GM19395 (cell line): ENCODE data around the gene ITGB3.

Source experiments
- ATAC-seq: cut with Tn5 transposase; IDR thresholded peaks from one replicate; pipeline ENCODE4 v1.9.1; 2021; ENCODE audit warnings: mild to moderate bottlenecking, moderate library complexity; ENCODE audit not compliant: unreplicated experiment

The ITGB3 gene

DNA sequence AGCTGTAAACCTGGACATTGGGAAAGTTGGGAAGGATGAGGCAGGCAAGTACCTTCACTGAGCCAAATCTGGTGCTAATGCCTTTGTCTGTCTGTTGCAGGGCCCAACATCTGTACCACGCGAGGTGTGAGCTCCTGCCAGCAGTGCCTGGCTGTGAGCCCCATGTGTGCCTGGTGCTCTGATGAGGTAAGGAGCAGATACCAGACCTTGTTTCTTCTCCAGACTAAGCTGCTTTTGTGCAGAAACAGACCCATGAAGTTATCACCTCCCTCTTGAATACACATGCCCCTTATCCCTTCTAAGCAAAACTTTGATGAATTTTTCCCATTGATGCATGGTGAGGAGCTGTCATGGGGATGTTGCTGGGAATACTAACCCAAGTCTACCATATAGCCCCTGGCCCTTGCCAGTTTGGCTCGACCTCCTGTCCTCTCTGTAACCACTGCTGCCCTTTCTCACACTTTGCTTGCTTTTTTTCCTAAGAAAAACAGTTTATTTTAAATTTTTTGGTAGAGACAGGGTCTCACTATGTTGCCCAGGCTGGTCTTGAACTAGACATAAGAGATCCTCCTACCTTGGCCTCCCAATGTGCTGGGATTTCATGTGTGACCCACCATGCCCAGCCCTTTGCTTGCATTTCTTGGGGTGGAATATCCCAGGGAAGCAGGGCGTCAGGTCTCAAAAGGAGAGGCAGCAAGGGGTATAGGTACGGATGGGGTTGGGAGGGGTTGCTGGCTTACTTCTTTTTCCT is 20.9 kb downstream of the ITGB3 start:
- ATAC-seq: no peak

DNA sequence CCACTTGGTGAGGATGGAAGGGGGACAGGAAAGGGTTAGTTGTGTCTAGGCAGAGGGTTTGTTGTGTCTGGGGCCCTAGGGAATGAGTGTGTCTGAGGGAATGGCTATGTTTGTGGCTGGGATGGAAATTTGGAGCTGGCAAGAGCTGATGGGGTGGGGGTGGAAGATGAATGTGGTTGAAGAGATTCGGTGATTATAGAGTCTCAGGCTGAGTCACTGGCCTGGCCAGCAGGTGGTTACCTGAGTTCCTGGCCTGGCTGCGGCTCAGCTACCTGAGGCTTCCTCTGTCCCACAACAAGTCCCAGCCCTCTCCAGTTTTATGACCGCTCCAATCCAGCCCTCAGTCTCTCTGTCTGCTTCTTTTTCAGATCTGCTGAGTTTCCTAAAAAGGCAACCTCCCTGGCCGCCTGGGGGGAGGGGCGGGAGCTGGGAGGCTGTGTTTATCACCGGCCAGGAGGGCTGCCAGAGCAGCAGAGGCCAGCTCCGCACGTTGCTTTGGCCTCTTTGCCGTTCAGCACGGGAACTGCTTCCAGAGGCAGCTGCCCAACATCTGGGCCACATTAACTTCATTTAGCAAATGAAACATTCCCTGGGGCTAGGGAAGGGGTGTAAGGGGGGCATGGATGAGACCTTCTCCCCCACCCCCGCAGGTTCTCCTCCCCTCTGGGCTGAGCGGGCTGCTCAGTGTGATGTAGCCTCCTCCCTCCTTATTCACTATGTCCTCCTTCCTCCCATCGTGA is 21.8 kb downstream of the ITGB3 start:
- ATAC-seq: no peak

DNA sequence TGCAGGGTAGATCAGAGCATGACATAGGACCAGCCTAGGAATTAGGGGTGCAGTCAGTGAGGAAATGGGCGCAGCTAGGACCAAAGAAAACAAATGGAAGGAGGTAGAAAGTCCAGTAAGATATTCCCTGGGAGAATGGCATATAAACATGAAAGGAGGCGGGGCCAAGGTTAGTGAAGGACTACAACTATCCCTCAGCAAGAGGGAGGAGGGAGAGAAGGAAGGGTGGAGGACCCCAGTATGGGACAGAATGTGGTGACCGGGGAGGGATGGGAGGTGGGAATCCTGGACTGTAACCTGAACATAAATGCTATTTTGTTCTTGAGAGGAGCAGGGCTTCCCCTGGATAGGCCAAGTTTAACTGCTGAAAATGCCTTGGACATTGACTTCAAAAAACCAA is 22.8 kb downstream of the ITGB3 start:
- no peak for ATAC-seq

DNA sequence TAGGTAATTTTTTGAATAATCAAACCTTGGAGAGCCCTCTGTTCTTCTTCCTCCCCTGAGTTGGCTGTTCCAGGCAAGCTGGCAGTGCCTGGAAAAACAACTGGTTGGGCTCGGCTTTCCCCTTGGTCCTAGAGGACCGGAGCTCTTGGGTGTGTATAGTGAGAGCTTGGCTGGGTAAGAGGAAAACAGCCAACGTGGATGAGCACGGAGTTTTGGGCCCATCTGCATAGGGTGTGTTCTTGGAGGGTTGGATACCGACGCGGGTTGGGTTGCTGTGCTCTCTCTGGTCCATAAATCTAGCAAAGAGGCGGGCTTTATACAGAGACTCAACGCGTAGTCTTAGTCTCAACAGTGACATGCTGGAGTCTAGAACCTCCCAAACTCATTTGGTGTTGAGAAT is 23.2 kb downstream of the ITGB3 start:
- no peak for ATAC-seq

DNA sequence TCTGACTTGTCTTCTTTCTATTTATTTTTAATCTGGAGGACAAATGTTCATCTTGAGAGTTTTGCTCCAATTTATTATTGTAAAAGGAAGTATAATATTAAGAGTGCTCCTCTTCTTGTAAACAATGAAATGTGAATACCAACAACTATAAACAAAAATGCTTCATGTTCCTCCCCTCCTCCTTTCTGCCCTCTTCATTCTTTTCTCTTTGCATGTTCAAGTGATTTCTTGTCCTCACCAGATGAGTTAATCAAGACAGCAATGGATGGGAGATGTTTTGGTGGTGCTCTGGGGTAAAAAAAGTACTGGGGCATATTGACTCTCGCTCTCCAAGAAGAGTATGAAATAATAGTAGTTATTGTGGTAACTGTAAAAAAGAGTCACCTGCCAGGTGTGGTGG is 24.3 kb downstream of the ITGB3 start:
- ATAC-seq: no peak

DNA sequence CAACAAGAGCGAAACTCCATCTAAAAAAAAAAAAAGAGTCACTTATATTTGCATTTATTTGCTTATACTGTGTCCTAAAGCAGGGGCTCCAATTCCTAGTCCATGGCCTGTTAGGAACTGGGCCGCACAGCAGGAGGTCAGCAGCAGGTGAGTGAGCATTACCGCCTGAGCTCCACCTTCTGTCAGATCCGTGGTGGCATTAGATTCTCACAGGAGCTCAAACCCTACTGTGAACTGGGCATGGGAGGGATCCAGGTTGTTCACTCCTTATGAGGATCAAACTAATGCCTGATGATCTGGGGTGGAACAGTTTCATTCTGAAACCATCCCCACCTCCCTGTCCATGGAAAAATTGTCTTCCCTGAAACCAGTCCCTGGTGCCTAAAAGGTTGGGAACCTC is 24.9 kb downstream of the ITGB3 start:
- no peak for ATAC-seq

DNA sequence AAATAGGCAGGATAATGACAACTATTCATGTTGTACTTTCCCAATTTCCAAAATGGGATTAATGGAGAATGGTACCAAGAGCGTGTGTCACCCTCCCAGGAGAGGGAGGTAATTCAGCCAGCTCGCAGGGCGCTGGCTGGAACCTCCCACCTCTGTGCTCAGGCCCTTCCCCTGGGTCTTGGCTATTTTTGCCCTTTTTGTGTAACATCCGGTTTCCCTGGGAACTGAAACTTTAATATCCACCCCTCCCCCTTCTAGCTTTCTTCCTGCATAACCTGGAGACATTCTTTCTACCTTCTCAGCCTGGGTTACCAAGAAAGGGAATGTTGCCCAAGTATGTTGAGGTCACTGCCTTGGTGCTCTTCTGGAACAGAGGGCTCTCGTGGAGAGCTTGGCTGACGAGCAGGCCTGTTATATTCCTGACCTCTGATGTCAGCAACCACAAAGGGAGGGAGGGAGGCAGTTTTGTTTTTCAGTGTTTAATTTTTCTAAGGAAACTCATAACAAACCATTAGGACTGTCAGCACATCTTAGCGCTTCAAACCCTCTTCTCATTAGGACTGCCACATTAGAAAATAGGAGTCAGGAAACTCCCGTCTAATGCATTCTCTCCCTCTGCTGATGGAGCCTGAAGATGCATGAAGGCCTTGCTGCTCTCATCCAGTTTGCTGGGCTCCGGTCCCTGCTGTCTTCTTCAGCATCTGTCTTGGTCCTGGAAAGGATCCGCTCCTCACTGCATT is 25.6 kb downstream of the ITGB3 start:
- ATAC-seq: peak; percentile 79

DNA sequence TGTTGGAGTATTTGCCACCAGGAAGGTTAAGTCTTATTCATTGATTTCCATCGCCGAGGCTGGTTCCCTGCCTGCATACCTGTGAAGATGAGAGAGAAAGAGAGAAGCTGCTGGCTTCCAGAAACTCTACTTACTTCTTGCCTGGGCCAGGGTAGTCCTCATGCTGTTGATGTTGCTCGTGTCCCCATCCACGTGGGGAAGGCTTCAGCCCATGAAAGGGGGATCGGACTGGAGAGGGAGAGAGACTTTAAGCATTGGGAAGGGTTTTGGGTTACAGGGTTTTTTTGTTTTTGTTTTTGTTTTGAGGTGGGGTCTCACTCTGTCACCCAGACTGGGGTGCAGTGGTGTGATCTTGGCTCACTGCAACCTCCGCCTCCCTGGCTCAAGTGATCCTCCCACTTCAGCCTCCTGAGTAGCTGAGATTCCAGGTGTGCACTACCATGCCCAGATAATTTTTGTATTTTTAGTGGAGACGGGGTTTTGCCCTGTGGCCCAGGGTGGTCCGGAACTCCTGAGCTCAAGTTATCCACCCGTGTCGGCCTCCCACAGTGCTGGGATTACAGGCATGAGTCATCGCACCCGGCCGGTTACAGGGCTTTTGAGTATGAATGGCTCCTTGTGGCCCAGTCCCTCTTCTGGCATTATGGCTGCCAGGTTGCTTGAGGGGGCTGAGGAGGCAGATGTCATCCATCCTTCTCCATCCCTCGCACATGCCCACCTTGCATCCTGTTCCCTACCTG is 26.6 kb downstream of the ITGB3 start:
- ATAC-seq: no peak

DNA sequence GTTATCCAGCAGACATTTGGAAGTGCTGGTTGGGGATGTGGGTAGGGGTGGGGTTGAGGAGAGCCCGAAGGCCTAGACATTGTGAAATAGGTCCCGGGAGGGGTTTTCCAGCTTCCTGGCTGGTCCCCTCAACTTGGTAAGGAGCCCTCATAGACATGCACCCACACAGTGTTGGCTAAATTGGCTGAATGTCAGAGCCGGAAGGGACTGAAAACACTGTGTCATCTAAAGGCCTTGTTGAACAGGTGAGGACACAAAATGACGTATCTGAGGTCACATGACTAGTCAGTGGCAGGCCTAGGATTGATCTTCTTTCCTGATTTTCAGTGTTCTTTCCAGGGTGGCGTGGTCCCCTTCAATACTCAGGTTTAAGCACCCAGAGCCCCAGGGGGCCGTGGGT is 27.6 kb downstream of the ITGB3 start:
- no peak for ATAC-seq

DNA sequence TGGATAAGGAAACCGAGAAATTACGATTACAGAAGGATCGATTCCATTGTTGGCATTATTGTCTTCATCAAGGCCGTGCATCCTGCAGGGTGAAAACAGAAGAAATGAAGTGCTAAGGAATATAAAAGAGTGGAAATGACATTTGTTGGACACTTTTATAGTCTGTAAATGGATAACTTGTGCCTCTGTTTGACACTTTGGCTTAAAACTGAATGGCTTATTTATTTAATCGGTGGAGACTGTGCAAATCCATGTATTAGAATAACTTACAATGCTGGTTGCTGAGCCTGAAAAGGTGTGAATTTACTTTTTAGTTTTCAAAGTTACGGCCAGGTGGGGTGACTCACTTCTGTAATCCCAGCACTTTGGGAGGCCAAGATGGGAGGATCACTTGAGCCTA is 31.4 kb downstream of the ITGB3 start:
- ATAC-seq: no peak

DNA sequence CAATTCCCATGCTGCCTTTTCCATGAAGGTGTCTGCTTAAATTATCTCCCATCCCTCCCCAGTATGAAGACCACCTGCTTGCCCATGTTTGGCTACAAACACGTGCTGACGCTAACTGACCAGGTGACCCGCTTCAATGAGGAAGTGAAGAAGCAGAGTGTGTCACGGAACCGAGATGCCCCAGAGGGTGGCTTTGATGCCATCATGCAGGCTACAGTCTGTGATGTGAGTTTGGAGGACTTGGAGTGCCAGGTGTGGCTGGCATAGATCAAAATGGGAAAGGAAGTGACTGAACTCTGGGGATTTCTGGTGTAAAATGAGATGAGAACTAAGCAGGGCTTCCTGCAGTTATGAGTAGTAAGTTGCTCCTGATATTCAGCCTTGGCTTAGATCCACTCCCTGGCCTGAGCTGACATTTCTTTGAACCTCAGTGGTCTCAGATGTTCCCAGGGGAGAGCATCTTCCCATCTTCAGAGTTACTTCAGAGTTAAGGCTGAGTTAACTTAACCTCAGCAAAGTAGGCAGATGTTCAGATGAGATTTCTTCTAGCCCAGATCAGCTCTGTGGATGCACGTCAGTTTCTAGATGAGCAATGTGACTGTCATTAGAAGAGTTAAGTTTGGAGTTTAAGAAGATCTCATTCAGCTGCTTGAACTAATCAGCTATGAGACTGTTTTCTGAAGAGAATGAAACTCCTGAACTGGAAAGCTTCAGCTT is 32.7 kb downstream of the ITGB3 start:
- peak; percentile 80 for ATAC-seq

DNA sequence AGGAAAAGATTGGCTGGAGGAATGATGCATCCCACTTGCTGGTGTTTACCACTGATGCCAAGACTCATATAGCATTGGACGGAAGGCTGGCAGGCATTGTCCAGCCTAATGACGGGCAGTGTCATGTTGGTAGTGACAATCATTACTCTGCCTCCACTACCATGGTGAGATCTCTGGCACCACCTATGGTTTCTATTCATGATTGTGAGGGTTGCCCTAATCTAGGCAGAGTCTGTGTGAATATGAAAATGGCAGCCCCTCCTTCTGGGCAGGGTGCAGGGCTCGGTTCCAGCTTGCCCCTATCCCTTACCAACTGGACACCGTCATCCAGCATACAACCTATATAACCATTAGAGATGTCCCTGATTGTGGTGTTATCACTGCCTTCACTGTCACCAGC is 33.4 kb downstream of the ITGB3 start:
- ATAC-seq: peak; percentile 42

DNA sequence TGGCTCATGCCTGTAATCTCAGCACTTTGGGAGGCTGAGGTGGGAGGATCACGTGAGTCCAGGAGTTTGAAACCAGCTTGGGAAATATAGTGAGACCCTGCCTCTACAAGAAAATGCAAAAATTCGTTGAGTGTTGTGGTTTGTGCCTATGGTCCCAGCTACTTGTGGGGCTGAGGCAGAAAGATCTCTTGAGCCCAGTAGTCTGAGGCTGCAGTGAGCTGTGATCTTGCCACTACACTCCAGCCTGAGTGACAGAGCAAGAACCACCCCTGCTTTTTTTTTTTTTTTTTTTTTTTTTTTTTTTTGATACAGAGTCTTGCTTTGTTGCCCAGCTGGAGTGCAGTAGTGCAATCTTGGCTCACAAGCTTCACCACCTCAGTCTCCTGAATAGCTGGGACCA is 34.0 kb downstream of the ITGB3 start:
- ATAC-seq: no peak

DNA sequence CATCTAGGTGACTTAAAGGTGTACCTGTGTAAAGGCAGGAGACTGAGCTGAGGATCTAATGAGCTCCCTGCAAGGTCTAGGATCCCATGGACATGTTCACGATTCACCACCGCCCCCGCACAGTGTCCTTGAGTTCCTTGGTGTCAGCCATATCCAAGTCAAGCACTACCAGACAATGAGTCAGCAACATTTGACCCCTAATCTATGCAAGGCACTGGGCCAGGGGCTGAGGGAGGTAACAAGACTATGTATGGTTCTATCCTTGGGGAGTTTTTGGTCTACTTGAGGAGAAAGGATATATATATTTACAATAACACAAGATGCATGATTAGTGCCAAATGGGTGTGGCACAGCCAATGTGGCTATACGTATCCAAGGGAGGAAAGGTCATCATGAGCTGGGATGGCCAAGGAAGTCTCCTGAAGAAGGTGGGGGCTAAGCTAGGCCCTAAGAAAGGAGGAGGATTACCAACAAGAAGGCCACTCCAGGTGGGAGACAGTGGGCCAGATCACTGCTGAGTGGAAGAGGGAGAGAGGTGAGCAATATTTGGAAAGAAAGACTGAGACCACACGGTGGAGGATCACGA is 35.0 kb downstream of the ITGB3 start:
- ATAC-seq: no peak

DNA sequence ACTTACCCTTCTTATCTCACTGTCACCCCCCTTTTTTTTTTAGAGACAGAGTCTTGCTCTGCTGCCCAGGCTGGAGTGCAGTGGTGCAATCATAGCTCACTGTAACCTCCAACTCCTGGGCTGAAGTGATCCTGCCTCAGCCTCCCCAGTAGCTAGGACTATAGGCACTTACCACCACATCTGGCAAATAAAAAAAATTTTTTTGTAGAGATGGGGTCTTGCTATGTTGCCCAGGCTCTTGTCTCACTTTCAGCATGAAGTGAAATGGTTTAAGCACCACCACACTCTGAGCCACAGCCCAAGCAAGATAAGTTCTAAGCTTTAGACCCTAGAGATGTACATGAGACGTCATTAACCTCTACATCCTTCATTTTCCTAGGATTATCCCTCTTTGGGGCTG is 35.7 kb downstream of the ITGB3 start:
- no peak for ATAC-seq

DNA sequence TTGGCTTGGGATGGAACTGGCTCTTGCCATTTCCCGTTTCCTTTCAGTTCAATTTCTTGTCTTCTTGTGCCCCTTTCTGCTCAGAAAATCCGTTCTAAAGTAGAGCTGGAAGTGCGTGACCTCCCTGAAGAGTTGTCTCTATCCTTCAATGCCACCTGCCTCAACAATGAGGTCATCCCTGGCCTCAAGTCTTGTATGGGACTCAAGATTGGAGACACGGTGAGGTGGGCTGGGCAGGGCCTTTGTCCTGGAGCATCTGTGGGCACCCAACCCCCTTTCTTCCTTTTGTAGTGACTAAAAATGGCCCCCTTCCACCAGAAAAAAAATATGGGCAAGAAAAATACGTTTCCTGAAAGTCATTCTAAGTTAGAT is 37.2 kb downstream of the ITGB3 start:
- ATAC-seq: no peak

DNA sequence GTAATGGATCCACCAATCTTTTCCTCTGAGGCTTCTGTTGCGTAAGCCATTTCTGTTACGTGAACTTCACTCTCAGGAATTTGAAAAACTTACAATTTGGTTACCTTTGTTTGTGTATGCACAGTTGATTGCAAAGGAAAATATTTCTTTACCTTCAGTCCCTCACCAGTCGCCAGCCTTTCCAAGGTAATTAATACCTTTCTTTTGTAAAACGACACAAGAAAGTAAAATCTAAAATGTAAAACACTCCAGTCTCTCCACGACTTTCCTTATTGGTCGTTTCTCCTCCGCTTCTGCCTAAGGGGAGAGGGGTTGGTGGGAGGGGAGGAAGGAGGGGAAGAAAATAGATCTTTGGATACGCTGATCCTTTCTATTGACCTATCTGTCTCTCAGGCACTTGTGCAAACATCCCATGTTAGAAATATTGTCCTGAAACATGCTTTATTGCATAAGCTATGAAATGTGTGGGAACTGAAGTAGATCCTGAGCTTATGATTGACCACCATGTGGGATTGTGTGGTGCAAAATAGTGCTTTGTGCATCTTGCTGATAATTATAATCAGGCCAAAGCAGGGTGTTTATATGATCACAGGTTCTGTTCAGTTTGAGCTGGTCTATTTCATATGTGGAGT is 37.7 kb downstream of the ITGB3 start:
- ATAC-seq: no peak

DNA sequence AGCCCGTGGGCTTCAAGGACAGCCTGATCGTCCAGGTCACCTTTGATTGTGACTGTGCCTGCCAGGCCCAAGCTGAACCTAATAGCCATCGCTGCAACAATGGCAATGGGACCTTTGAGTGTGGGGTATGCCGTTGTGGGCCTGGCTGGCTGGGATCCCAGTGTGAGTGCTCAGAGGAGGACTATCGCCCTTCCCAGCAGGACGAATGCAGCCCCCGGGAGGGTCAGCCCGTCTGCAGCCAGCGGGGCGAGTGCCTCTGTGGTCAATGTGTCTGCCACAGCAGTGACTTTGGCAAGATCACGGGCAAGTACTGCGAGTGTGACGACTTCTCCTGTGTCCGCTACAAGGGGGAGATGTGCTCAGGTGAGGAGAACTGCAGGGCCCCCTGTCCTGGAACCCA is 38.6 kb downstream of the ITGB3 start:
- ATAC-seq: no peak

DNA sequence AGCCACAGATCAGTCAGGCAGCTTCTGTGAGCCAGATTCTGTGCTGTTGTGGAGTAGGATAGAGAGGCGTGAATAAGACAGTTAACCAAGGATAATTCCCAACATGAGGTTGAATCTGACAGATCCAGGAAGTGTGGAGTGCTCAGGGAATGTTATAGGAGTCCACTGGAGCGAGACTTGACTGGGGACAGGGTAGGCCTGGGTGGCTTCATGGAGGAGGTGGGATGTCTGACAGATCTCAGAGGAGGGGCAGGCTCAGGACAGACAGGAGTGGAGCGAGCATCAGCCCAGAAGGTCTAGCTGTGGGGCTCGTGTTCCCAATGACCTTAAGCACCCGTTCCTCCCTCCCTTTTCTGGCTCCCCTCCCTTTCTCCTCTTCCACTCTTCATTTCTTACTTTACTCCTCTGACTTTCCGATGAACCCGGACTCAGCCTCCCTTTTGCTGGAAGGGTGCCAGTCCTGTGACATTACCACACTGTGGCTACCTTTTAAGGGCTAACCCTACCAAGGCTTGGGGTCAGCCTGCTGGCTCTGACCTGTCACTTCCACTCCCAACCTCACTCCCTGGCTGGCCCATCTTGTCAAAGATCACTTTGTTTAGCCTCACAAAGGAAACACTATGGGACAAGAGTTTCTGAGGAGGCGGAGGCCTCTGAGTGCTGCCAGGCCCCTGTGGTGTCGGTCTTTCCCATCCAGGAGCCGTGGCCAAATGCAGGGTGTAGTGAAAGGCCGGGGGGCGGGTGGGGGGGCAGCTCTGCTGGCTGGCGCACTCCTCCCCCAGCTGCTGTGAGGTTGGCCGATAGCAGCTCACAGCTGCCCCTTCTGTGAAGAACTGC is 41.6 kb downstream of the ITGB3 start:
- ATAC-seq: no peak
